ENCODE data around the gene PRDM11. TPM values are rescaled to one million over a fixed set of nuclear protein-coding genes. Genes with fewer than 3 reads are reported as not detected.

Gene PRDM11
- total RNA-seq, 3 donors from 2014 or later: 7.6 to 25.2 (median 11.3) TPM

- ATAC-seq (no peak), DNase-seq (no peak)
- Histone ChIP-seq H3K4me3 (no peak overlapping the region), H3K4me1 (ENCODE audit: low read depth) (no peaks in the 10 kb centered on the region), H3K9me3 (no peaks in the 10 kb centered on the region), H3K36me3 (ENCODE audit: low read depth) (no peaks in the 10 kb centered on the region)
- intact Hi-C loops (cut with DNase I, micrococcal nuclease): no loop called here
- TF ChIP-seq CTCF (IDR thresholded peaks at IDR 0.05): no peak
Measured at GRCh38 chr11:45225277-45225676, 78.8 kb downstream of the PRDM11 start.

GRCh38 chr11:45225961-45226871 lies 79.8 kb downstream of the PRDM11 start:
- no peak for DNase-seq
- no peak for ATAC-seq
- no peaks in the 10 kb centered on the region for H3K4me1 ChIP-seq (ENCODE audit: low read depth)

GRCh38 chr11:45226901-45227300 lies 80.5 kb downstream of the PRDM11 start:
- H3K9me3 ChIP-seq: no peaks in the 10 kb centered on the region
- intact Hi-C loops (cut with DNase I, micrococcal nuclease): no loop called here
- no peak for ATAC-seq
- no peak overlapping the region for H3K4me3 ChIP-seq
- TF ChIP-seq CTCF (IDR thresholded peaks at IDR 0.05): no peak
- no peaks in the 10 kb centered on the region for H3K4me1 ChIP-seq (ENCODE audit: low read depth)
- no peaks in the 10 kb centered on the region for H3K36me3 ChIP-seq (ENCODE audit: low read depth)
- DNase-seq: no peak

More at GRCh38 chr11:45225961-45226871, 79.8 kb downstream of the PRDM11 start:
- Histone ChIP-seq H3K9me3 (no peaks in the 10 kb centered on the region), H3K4me3 (no peak overlapping the region), H3K36me3 (ENCODE audit: low read depth) (no peaks in the 10 kb centered on the region)
- intact Hi-C loops (cut with DNase I, micrococcal nuclease): no loop called here
- TF ChIP-seq CTCF (IDR thresholded peaks at IDR 0.05): no peak

GRCh38 chr11:45227836-45228235 lies 81.4 kb downstream of the PRDM11 start:
- ATAC-seq (no peak), DNase-seq (no peak)
- Histone ChIP-seq H3K4me1 (ENCODE audit: low read depth) (no peaks in the 10 kb centered on the region), H3K9me3 (no peaks in the 10 kb centered on the region), H3K36me3 (ENCODE audit: low read depth) (no peaks in the 10 kb centered on the region), H3K4me3 (no peak overlapping the region)
- intact Hi-C loops (cut with DNase I, micrococcal nuclease): no loop called here
- TF ChIP-seq CTCF (IDR thresholded peaks at IDR 0.05): no peak

- H3K4me3 ChIP-seq: no peak overlapping the region
- DNase-seq: no peak
- TF ChIP-seq CTCF (IDR thresholded peaks at IDR 0.05): no peak
- intact Hi-C loops (cut with DNase I, micrococcal nuclease): no loop called here
- no peaks in the 10 kb centered on the region for H3K36me3 ChIP-seq (ENCODE audit: low read depth)
- H3K4me1 ChIP-seq (ENCODE audit: low read depth): no peaks in the 10 kb centered on the region
- H3K9me3 ChIP-seq: no peaks in the 10 kb centered on the region
- ATAC-seq: no peak
Measured at GRCh38 chr11:45229401-45230020, 83.1 kb downstream of the PRDM11 start.
